Right atrium auricular region (tissue), 2 donors: ENCODE measurements around the gene PWWP3B. TPM values are rescaled to one million over a fixed set of nuclear protein-coding genes. Genes with fewer than 3 reads are reported as not detected.
"Not testable (repeated sequence)": the region's sequence is repeated elsewhere in the genome, so short reads cannot be mapped to it uniquely, and the experiment has no call there.

Source experiments
- DNase-seq: peaks from one replicate; pipeline ENCODE4 v3.0.0-alpha.2; 2019; ENCODE audit warnings: low spot score
- H3K27ac ChIP-seq, 2 donors: fragments of 200-600 bp; sonication (generic); 1 replicate in 1 of 2; 2 replicates in 1 of 2; pipeline ENCODE4 v1.5.1; 2016 to 2019
- H3K27me3 ChIP-seq, 2 donors: fragments of 200-600 bp; sonication (generic); one replicate each; pipeline versions ENCODE4 v1.5.1 to v1.6.0; 2017 to 2019
- H3K36me3 ChIP-seq: fragments of 200-600 bp; sonication (generic); one replicate; pipeline ENCODE4 v1.5.1; 2016
- H3K4me1 ChIP-seq, 2 donors: fragments of 200-600 bp; sonication (generic); one replicate each; pipeline versions ENCODE4 v1.5.1 to v1.6.0; 2017 to 2019
- H3K4me3 ChIP-seq, 2 donors: fragments of 200-600 bp; sonication (generic); 1 replicate in 1 of 2; 2 replicates in 1 of 2; pipeline ENCODE4 v1.5.1; 2017 to 2019; ENCODE audit warnings: mild to moderate bottlenecking in 1 of 2, moderate library complexity in 1 of 2
- H3K9me3 ChIP-seq, 2 donors: fragments of 200-600 bp; sonication (generic); one replicate each; pipeline ENCODE4 v1.5.1; 2019
- CTCF ChIP-seq, 2 donors: fragments of 200-600 bp; sonication (generic); IDR thresholded peaks; one replicate each; pipeline ENCODE4 v1.5.1; 2019; ENCODE audit warnings: antibody characterized with exemption in 2 of 2
- total RNA-seq, 2 donors: library from RNA; depleted of rRNA; stranded (reverse); fragments of >200 nt; gene quantifications; one replicate each; pipeline ENCODE4 v1.1.0, GENCODE V29; 2016

Gene PWWP3B
- total RNA-seq, 2 donors from 2014 or later = 5.9 to 7.7 TPM

GRCh38 chrX:106170318-106170717 is 2.2 kb downstream of the PWWP3B start:
- H3K4me3 ChIP-seq = no peak overlapping the region
- no peak for DNase-seq
- H3K9me3 ChIP-seq = no peaks in the 10 kb centered on the region
- H3K36me3 ChIP-seq = no peaks in the 10 kb centered on the region
- no peak overlapping the region for H3K27ac ChIP-seq
- H3K4me1 ChIP-seq = no peaks in the 10 kb centered on the region
- no peaks in the 10 kb centered on the region for H3K27me3 ChIP-seq
- peak; percentile 34 to 60 for TF ChIP-seq CTCF (IDR thresholded peaks at IDR 0.05)

DNA sequence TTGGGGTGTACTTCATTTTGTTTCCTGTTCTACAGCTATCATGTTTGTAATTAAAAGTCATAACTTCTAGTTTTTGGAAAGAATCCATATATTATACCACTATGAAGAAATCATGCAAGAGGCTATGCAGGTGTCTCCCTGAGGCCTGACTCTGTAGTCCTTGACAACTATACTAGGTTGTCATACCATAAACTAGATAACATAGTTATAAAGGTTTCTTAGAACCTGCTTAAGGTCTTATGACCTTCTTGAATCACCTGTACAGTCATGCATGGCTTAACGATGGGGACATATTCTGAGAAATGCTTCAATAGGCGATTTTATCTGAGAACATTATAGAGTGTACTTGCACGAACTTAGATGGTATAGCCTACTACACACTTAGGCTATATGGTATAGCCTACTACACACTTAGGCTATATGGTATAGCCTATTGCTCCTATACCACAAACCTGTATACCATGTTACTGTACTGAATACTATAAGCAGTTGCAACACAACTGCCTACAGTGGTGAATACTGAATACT is 3.3 kb downstream of the PWWP3B start:
- DNase-seq = no peak
- TF ChIP-seq CTCF (IDR thresholded peaks at IDR 0.05) = no peak
- Histone ChIP-seq H3K9me3 (no peaks in the 10 kb centered on the region), H3K4me3 (no peak overlapping the region), H3K27ac (no peak overlapping the region), H3K4me1 (no peaks in the 10 kb centered on the region), H3K27me3 (no peaks in the 10 kb centered on the region), H3K36me3 (no peaks in the 10 kb centered on the region)

DNA sequence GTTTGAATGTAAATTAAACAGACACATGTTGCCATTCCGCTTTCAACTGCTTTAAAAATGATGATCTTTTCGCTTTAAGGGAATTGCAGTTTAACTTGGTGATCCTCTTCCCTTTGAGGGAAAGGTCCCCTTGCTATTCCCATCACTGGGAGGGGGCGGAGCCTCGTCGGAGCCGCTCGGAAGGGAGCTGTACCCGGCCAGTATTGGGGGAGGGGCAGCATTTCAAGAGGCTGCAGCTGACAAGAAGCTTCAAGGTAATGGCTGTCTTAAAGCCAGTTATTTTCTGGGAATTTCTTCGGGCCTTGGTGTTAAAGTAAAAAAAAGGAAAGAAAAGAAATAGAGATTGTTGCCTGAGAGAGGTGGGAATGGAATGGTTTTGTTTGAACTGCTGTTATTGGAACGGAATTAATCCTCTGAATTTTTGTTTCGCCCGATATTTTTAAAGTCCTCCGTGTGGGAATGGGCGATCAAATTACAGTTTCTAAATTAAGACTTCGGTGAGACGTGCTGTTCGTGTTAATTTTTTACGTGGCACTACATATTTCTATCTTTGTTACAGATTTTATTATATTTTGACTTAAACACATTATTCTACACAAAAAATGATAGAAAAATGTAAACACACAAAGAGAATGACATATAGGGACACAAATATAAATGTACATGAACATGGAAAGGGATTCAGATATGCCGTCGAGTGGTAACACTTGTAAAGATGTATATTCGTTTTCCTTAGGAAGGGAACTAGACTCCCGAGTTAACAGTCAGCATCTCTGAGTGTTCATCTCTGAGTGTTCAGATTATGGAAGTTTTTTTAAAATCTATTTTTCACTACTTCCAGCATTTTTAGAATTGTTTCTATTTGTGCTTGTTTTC is 9.2 kb downstream of the PWWP3B start:
- no peaks in the 10 kb centered on the region for H3K27me3 ChIP-seq

DNA sequence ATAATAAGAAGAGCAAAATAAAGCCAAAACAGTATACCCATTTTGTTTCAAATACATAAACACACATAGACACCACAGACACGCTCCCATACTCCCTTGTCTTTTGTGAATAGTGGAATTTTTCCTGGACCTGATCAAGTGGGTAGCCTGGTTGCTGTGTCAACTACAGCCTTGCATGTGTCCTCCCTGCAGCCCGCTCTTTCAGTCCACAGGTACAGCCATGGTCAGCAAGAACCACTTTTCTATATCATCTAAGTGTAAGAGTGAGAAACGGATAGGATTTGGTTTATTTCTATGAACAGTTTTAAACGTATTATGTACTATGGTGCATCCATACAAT is 9.8 kb downstream of the PWWP3B start:
- Histone ChIP-seq H3K9me3 (no peaks in the 10 kb centered on the region), H3K27ac (no peak overlapping the region), H3K4me1 (no peaks in the 10 kb centered on the region), H3K27me3 (no peaks in the 10 kb centered on the region), H3K36me3 (no peaks in the 10 kb centered on the region), H3K4me3 (no peak overlapping the region)
- DNase-seq = no peak
- TF ChIP-seq CTCF (IDR thresholded peaks at IDR 0.05) = no peak

More for the DNA sequence above, 9.2 kb downstream of the PWWP3B start:
- Histone ChIP-seq H3K4me1 (no peaks in the 10 kb centered on the region), H3K4me3 (peak overlapping the region; percentile 8 to 33), H3K9me3 (no peaks in the 10 kb centered on the region), H3K36me3 (no peaks in the 10 kb centered on the region), H3K27ac (no peak overlapping the region)
- no peak for DNase-seq
- no peak for TF ChIP-seq CTCF (IDR thresholded peaks at IDR 0.05)

DNA sequence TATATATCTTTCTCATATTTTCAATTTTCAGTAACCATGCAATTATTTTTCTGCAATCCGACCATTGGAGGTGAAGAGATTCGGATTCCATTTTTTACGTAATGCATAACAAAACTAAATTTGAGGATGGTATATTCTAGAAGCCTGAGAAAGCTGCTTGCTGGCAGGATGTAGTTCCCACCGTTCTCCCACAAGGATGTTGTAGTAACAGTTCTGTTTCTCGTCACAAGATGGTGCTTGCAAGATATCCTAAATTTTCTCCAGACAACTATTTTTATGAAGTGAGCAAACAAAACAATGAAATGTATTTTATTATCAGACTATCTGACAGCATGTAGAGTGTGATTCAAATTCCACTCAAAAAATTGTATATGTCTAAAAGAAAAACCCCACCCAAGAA is 10.7 kb downstream of the PWWP3B start:
- no peak for TF ChIP-seq CTCF (IDR thresholded peaks at IDR 0.05)
- DNase-seq = no peak
- Histone ChIP-seq H3K27ac (no peak overlapping the region), H3K9me3 (no peaks in the 10 kb centered on the region), H3K36me3 (no peaks in the 10 kb centered on the region), H3K4me3 (no peak overlapping the region), H3K27me3 (no peaks in the 10 kb centered on the region), H3K4me1 (no peaks in the 10 kb centered on the region)

DNA sequence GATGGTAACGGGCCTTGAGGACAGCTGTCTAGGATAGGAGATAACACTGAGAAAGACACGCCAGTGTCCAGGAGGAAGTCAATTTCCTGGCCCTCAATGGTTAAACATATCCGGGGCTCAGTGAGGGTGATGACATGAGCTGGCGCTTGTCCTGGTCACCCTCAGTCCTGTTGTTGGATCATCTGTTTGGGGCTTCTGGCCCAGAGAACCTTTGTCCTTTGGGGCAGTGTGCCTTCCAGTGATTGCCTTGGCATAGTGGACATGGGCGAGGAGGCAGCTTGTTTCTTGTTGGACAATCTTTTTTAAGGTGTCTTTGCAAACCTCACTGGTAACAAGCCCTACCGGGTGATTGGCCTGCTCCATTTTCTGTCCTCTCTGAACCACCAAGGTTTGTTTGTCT is 15.6 kb downstream of the PWWP3B start:
- H3K27me3 ChIP-seq, H3K27ac ChIP-seq, H3K36me3 ChIP-seq, DNase-seq, H3K9me3 ChIP-seq, H3K4me1 ChIP-seq, H3K4me3 ChIP-seq: not testable (repeated sequence)
